SK-N-MC (cell line): Measurements from ENCODE around the gene ZNF267.
"Not testable (repeated sequence)": the region's sequence is repeated elsewhere in the genome, so short reads cannot be mapped to it uniquely, and the experiment has no call there.

Source experiments
- DNase-seq: peaks from one replicate; pipeline ENCODE4 v3.0.0-alpha.2; 2011; ENCODE audit warnings: low read depth, low spot score
- H3K27ac ChIP-seq: fragments of 200-600 bp; sonication (generic); 2 replicates; pipeline ENCODE4 v1.5.1; 2016; ENCODE audit warnings: mixed run types
- H3K36me3 ChIP-seq: fragments of 200-600 bp; sonication (generic); 2 replicates; pipeline ENCODE4 v1.6.1; 2017; ENCODE audit warnings: antibody characterized with exemption, low read length, mixed read lengths; ENCODE audit not compliant: insufficient read depth
- H3K4me3 ChIP-seq: fragments of 200-600 bp; sonication (generic); 2 replicates; pipeline ENCODE4 v1.5.1; 2016
- H3K9ac ChIP-seq: fragments of 200-600 bp; sonication (generic); 2 replicates; pipeline ENCODE4 v1.8.0; 2017; ENCODE audit warnings: mixed run types, mixed read lengths; ENCODE audit not compliant: insufficient read length
- H3K9me3 ChIP-seq: fragments of 200-600 bp; sonication (generic); 2 replicates; pipeline ENCODE4 v1.6.1; 2017; ENCODE audit warnings: low read depth, mild to moderate bottlenecking, antibody characterized with exemption, low read length, moderate library complexity, mixed read lengths
- EZH2 ChIP-seq: fragments of 200-600 bp; sonication (generic); IDR thresholded peaks from one replicate; pipeline ENCODE4 v1.6.1; 2017; ENCODE audit warnings: antibody characterized with exemption
- FOXP2 ChIP-seq: optimal IDR thresholded peaks from 2 replicates; pipeline ENCODE3; 2011; ENCODE audit warnings: mild to moderate bottlenecking, moderate library complexity; ENCODE audit not compliant: insufficient read depth; ENCODE audit errors: extremely low read length, control extremely low read depth
- POLR2AphosphoS5 ChIP-seq: IDR thresholded peaks from 2 replicates; pipeline ENCODE4 v1.6.1; 2012; ENCODE audit warnings: mild to moderate bottlenecking, low read depth, low read length, borderline replicate concordance

Gene ZNF267

GRCh38 chr16:31875928-31876547 lies 2.4 kb downstream of the ZNF267 start:
- H3K36me3 ChIP-seq, result peaks cover 54% of the 10 kb centered on the region
- peaks cover 3% of the 10 kb centered on the region for H3K9me3 ChIP-seq
- H3K4me3 ChIP-seq, result no peak overlapping the region
- TF ChIP-seq FOXP2, result no peak
- no peak for TF ChIP-seq EZH2
- TF ChIP-seq POLR2AphosphoS5, result no peak
- H3K9ac ChIP-seq, result no peak overlapping the region
- no peak overlapping the region for H3K27ac ChIP-seq
- no peak for DNase-seq

- no peak overlapping the region for H3K9ac ChIP-seq
- H3K27ac ChIP-seq, result no peak overlapping the region
- H3K36me3 ChIP-seq, result peaks cover 65% of the 10 kb centered on the region
- no peak for DNase-seq
- no peak overlapping the region for H3K4me3 ChIP-seq
- TF ChIP-seq EZH2 (no peak), FOXP2 (no peak), POLR2AphosphoS5 (no peak)
- peaks cover 3% of the 10 kb centered on the region for H3K9me3 ChIP-seq
These were observed 3.6 kb downstream of the ZNF267 start for GRCh38 chr16:31876951-31877828.

GRCh38 chr16:31877876-31878642 lies 4.5 kb downstream of the ZNF267 start:
- no peak for DNase-seq
- H3K4me3 ChIP-seq, result no peak overlapping the region
- H3K9me3 ChIP-seq, result peaks cover 3% of the 10 kb centered on the region
- H3K27ac ChIP-seq, result no peak overlapping the region
- H3K9ac ChIP-seq, result no peak overlapping the region
- peaks cover 73% of the 10 kb centered on the region for H3K36me3 ChIP-seq
- TF ChIP-seq POLR2AphosphoS5 (no peak), EZH2 (no peak), FOXP2 (no peak)

- Histone ChIP-seq H3K36me3 (peaks cover 88% of the 10 kb centered on the region), H3K9ac (no peak overlapping the region), H3K4me3 (no peak overlapping the region), H3K27ac (no peak overlapping the region), H3K9me3 (peaks cover 12% of the 10 kb centered on the region)
- no peak for DNase-seq
- no peak for TF ChIP-seq EZH2
- TF ChIP-seq POLR2AphosphoS5, result no peak
- no peak for TF ChIP-seq FOXP2
These were observed 6.3 kb downstream of the ZNF267 start for GRCh38 chr16:31879937-31880321.

- TF ChIP-seq FOXP2 (no peak), POLR2AphosphoS5 (no peak), EZH2 (no peak)
- Histone ChIP-seq H3K9ac (no peak overlapping the region), H3K27ac (no peak overlapping the region), H3K9me3 (peaks cover 13% of the 10 kb centered on the region), H3K36me3 (peaks cover 91% of the 10 kb centered on the region), H3K4me3 (no peak overlapping the region)
- DNase-seq, result no peak
These were observed 6.8 kb downstream of the ZNF267 start for GRCh38 chr16:31880322-31880979.

GRCh38 chr16:31886227-31886626 lies 12.6 kb downstream of the ZNF267 start:
- Histone ChIP-seq H3K27ac (no peak overlapping the region), H3K9me3 (peaks cover 25% of the 10 kb centered on the region), H3K4me3 (no peak overlapping the region), H3K9ac (no peak overlapping the region), H3K36me3 (peaks cover 93% of the 10 kb centered on the region)
- DNase-seq, result no peak
- no peak for TF ChIP-seq POLR2AphosphoS5
- TF ChIP-seq FOXP2, result no peak
- TF ChIP-seq EZH2, result no peak

- H3K9ac ChIP-seq, result no peak overlapping the region
- peaks cover 28% of the 10 kb centered on the region for H3K9me3 ChIP-seq
- H3K4me3 ChIP-seq, result no peak overlapping the region
- H3K36me3 ChIP-seq, result peaks cover 96% of the 10 kb centered on the region
- TF ChIP-seq FOXP2 (no peak), POLR2AphosphoS5 (no peak), EZH2 (no peak)
- H3K27ac ChIP-seq, result no peak overlapping the region
- DNase-seq, result no peak
These were observed 15.1 kb downstream of the ZNF267 start for GRCh38 chr16:31888735-31889134.

- H3K4me3 ChIP-seq, H3K27ac ChIP-seq, H3K9ac ChIP-seq, DNase-seq: not testable (repeated sequence)
- peaks cover 29% of the 10 kb centered on the region for H3K9me3 ChIP-seq
- peaks cover 95% of the 10 kb centered on the region for H3K36me3 ChIP-seq
These were observed 18.5 kb downstream of the ZNF267 start for GRCh38 chr16:31892111-31892510.
